Measurements from ENCODE around the gene PRF1.

- TF ChIP-seq CTCF (IDR thresholded peaks at IDR 0.05), result no peak
- no peak for TF ChIP-seq POLR2A (IDR thresholded peaks at IDR 0.05)
Observed at GRCh38 chr10:70621503-70622078, 19.1 kb upstream of the PRF1 start.

All from tibial nerve (tissue), 3 donors.